BJ (cell line): ENCODE data around the gene OR14A16. TPM values are rescaled to one million over a fixed set of nuclear protein-coding genes. Genes with fewer than 3 reads are reported as not detected.

Experiments
- CTCF ChIA-PET: fragments of 350-600 bp; formaldehyde crosslinking; extraction: SDS; loops from one replicate; lab custom pipeline; 2021; ENCODE audit warnings: antibody characterized with exemption, inconsistent platforms; lab: Yijun Ruan, JAX
- POLR2A ChIA-PET: fragments of 300-600 bp; sonication (Branson Sonifier 250); formaldehyde crosslinking; extraction: SDS; loops from one replicate; lab custom pipeline; 2021; ENCODE audit warnings: antibody characterized with exemption; lab: Charles Lee
- DNase-seq: peaks from one replicate; pipeline ENCODE4 v3.0.0-alpha.2; 2011; ENCODE audit warnings: low read depth
- H3K27me3 ChIP-seq: 2 replicates; pipeline ENCODE4 v1.6.0; 2011; ENCODE audit warnings: low read length; ENCODE audit not compliant: control insufficient read depth, insufficient read depth
- H3K36me3 ChIP-seq: 2 replicates; pipeline ENCODE4 v1.5.1; 2011; ENCODE audit warnings: low read length; ENCODE audit not compliant: control insufficient read depth, insufficient read depth
- H3K4me3 ChIP-seq: 2 replicates; pipeline ENCODE4 v1.5.1; 2011; ENCODE audit warnings: low read depth, mild to moderate bottlenecking, control low read depth, low read length
- CTCF ChIP-seq: IDR thresholded peaks from 2 replicates; pipeline ENCODE4 v1.5.1; 2011; ENCODE audit warnings: low read depth, mild to moderate bottlenecking, control low read depth, inconsistent platforms, low read length, moderate library complexity; ENCODE audit not compliant: insufficient read depth
- polyA plus RNA-seq: library from polyadenylated mRNA; depleted of rRNA; stranded (reverse); fragments of >200 nt; gene quantifications from 2 replicates; pipeline ENCODE4 v1.2.3, GENCODE V29; 2011; rRNA removed

The OR14A16 gene
- polyA plus RNA-seq, 1 experiment = not detected

DNA sequence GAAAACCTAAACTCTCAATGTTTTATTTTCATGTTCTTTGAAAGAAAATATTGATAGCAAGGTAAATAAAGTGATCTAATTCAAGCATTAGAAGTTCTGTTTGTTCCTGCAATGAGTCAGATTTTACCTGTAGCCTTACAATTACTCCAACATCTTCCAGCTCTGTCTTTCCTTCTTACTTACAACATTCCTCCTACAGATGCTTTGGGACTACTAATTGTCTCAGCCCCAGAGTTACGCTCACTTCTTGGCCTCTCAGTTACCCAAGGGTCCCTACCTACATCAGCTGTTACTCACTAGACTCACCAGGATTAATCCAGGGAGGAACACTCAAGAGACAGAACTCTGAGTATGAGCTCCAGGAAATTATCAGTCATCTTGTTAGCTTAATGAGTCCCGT is 26.4 kb downstream of the OR14A16 start:
- no peaks in the 10 kb centered on the region for H3K27me3 ChIP-seq
- CTCF ChIA-PET = no interaction called here
- POLR2A ChIA-PET = no interaction called here

DNA sequence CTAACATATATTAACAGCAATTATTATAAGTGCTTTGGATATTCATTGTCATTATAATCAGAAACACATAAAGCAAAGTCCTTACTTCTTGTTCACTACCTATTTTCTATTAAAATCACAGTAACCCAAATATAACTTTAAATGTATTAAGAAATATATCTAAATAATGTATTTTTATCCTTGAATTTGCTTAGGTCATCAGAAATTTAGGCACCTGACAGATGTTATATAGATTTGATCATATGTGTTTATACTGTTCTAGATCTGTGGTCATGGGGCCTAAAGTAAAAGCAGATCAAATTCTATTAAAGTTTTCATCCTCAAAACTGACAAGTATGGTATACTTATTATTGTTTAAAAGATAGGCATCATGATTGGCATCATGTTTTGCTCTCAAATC is 54.3 kb downstream of the OR14A16 start:
- H3K36me3 ChIP-seq = no peaks in the 10 kb centered on the region
- H3K27me3 ChIP-seq = no peaks in the 10 kb centered on the region
- no peak overlapping the region for H3K4me3 ChIP-seq
- DNase-seq = no peak
- POLR2A ChIA-PET = no interaction called here
- CTCF ChIA-PET = no interaction called here
- no peak for TF ChIP-seq CTCF

More for the DNA sequence above, 26.4 kb downstream of the OR14A16 start:
- no peak for TF ChIP-seq CTCF
- no peak overlapping the region for H3K4me3 ChIP-seq
- no peak for DNase-seq
- H3K36me3 ChIP-seq = no peaks in the 10 kb centered on the region

Other genes starting within 250 kb of the OR14A16 start
- gene OR2G2, start 235.8 kb downstream of the OR14A16 start, polyA plus RNA-seq = not detected in 2 replicates
- not detected in 2 replicates for gene OR2G3, start 218.5 kb downstream of the OR14A16 start, polyA plus RNA-seq
- gene OR13G1, start 144.4 kb downstream of the OR14A16 start, polyA plus RNA-seq = not detected in 2 replicates
- not detected in 2 replicates for gene OR6F1, start 107.5 kb downstream of the OR14A16 start, polyA plus RNA-seq
- not detected in 2 replicates for gene OR14K1, start 85.5 kb downstream of the OR14A16 start, polyA plus RNA-seq
- not detected in 2 replicates for gene OR14A2, start 76.0 kb downstream of the OR14A16 start, polyA plus RNA-seq
- not detected in 2 replicates for gene OR1C1, start 63.6 kb downstream of the OR14A16 start, polyA plus RNA-seq
- not detected in 2 replicates for gene OR11L1, start 17.8 kb upstream of the OR14A16 start, polyA plus RNA-seq
- gene TRIM58, start 33.1 kb upstream of the OR14A16 start, polyA plus RNA-seq = not detected in 2 replicates
- gene OR2W3, start 71.5 kb upstream of the OR14A16 start, polyA plus RNA-seq = not detected in 2 replicates
- not detected in 2 replicates for gene OR2T8, start 96.1 kb upstream of the OR14A16 start, polyA plus RNA-seq
- gene OR2AJ1, start 100.8 kb upstream of the OR14A16 start, polyA plus RNA-seq = not detected in 2 replicates
- not detected in 2 replicates for gene OR2L8, start 124.7 kb upstream of the OR14A16 start, polyA plus RNA-seq
- not detected in 2 replicates for gene OR2AK2, start 141.1 kb upstream of the OR14A16 start, polyA plus RNA-seq
- not detected in 2 replicates for gene OR2L5, start 189.5 kb upstream of the OR14A16 start, polyA plus RNA-seq
- not detected in 2 replicates for gene OR2L2, start 206.0 kb upstream of the OR14A16 start, polyA plus RNA-seq
- not detected in 2 replicates for gene OR2L3, start 222.7 kb upstream of the OR14A16 start, polyA plus RNA-seq